NT2/D1 (cell line): ENCODE measurements around the gene GNAQ.

ENCODE experiments used
- DNase-seq: peaks from one replicate; pipeline ENCODE4 v3.0.0-alpha.2; 2011; ENCODE audit warnings: low read depth, low spot score
- H3K27me3 ChIP-seq: 2 replicates; pipeline ENCODE4 v1.6.0; 2011; ENCODE audit warnings: mild to moderate bottlenecking; ENCODE audit not compliant: insufficient read length, insufficient read depth
- H3K36me3 ChIP-seq: 2 replicates; pipeline ENCODE4 v1.6.1; 2011; ENCODE audit warnings: mild to moderate bottlenecking, low read length, mixed read lengths; ENCODE audit not compliant: insufficient read depth, insufficient read length
- H3K4me1 ChIP-seq: 2 replicates; pipeline ENCODE4 v1.5.1; 2011; ENCODE audit not compliant: insufficient read depth, insufficient read length
- H3K4me3 ChIP-seq: 2 replicates; pipeline ENCODE4 v1.5.1; 2011; ENCODE audit warnings: low read depth; ENCODE audit not compliant: insufficient read length
- H3K9ac ChIP-seq: 2 replicates; pipeline ENCODE4 v1.6.0; 2011; ENCODE audit warnings: low read depth; ENCODE audit not compliant: insufficient read length
- H3K9me3 ChIP-seq: 2 replicates; pipeline ENCODE4 v1.5.1; 2011; ENCODE audit warnings: mild to moderate bottlenecking, low read length; ENCODE audit not compliant: insufficient read depth
- SUZ12 ChIP-seq: IDR thresholded peaks from 2 replicates; pipeline ENCODE4 v1.6.1; 2011; ENCODE audit not compliant: insufficient read length, insufficient read depth; ENCODE audit errors: extremely low read depth
- YY1 ChIP-seq: IDR thresholded peaks from 2 replicates; pipeline ENCODE4 v1.6.1; 2011; ENCODE audit not compliant: insufficient read length, insufficient read depth
- ZNF274 ChIP-seq: IDR thresholded peaks from 2 replicates; pipeline ENCODE4 v1.6.1; 2011; ENCODE audit warnings: mild to moderate bottlenecking, low read depth, low read length

Gene GNAQ

GRCh38 chr9:77807846-77808750 lies 223.5 kb downstream of the GNAQ start:
- TF ChIP-seq YY1 = no peak
- TF ChIP-seq SUZ12 = no peak
- TF ChIP-seq ZNF274 = no peak
- no peaks in the 10 kb centered on the region for H3K27me3 ChIP-seq
- H3K9ac ChIP-seq = no peak overlapping the region
- H3K4me1 ChIP-seq = no peaks in the 10 kb centered on the region
- DNase-seq = no peak
- no peaks in the 10 kb centered on the region for H3K36me3 ChIP-seq
- no peaks in the 10 kb centered on the region for H3K9me3 ChIP-seq
- H3K4me3 ChIP-seq = no peak overlapping the region

DNA sequence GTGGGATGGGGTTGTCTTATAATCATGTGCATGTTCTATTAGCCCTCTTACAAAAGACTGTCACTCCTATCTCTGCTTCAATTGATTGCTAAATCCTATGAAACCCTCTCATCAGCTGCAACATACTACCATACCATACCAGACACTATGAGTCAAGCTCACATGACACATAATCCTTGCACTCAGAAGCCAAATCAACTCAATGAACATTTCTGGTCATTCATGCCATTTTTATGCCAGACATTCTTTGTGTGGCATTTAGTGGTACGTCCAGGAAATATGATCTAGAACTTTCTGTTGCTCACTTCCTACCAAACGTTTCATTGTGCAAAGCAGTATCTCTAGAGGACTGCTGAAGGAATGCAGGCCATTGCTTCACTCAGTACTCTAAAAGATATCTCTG lies 224.3 kb downstream of the GNAQ start:
- Histone ChIP-seq H3K9ac (no peak overlapping the region), H3K27me3 (no peaks in the 10 kb centered on the region)
- DNase-seq = no peak

GRCh38 chr9:77806741-77807140 lies 224.9 kb downstream of the GNAQ start:
- Histone ChIP-seq H3K36me3 (no peaks in the 10 kb centered on the region), H3K9ac (no peak overlapping the region)

More for the DNA sequence above, 224.3 kb downstream of the GNAQ start:
- no peaks in the 10 kb centered on the region for H3K36me3 ChIP-seq
- no peaks in the 10 kb centered on the region for H3K9me3 ChIP-seq
- no peaks in the 10 kb centered on the region for H3K4me1 ChIP-seq
- no peak overlapping the region for H3K4me3 ChIP-seq
- TF ChIP-seq YY1 (no peak), ZNF274 (no peak), SUZ12 (no peak)

DNA sequence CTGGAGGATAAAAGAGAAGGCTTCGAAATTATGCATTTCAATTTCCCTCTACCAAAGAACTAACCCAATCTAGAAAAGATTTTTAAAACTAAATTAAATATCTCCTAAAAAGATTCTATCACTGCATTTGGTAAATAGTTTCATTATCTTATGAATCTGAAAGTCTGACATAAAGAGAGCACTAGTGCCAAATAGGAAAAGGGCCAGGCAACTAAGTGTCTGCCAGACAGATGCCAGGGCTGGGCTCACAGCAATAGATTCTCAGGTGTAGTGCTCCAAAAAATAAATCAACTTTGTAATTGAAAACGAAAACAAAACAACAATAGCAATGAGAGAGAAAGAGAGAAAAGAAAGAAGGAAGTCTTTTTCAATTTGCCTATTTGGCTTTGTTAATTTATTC lies 225.8 kb downstream of the GNAQ start:
- Histone ChIP-seq H3K4me1 (no peaks in the 10 kb centered on the region), H3K4me3 (no peak overlapping the region), H3K36me3 (no peaks in the 10 kb centered on the region), H3K27me3 (no peaks in the 10 kb centered on the region), H3K9me3 (no peaks in the 10 kb centered on the region), H3K9ac (no peak overlapping the region)
- TF ChIP-seq SUZ12 (no peak), YY1 (no peak)
- DNase-seq = no peak

More at GRCh38 chr9:77806741-77807140, 224.9 kb downstream of the GNAQ start:
- Histone ChIP-seq H3K4me1 (no peaks in the 10 kb centered on the region), H3K4me3 (no peak overlapping the region), H3K9me3 (no peaks in the 10 kb centered on the region), H3K27me3 (no peaks in the 10 kb centered on the region)
- TF ChIP-seq SUZ12 = no peak
- no peak for TF ChIP-seq YY1
- TF ChIP-seq ZNF274 = no peak
- no peak for DNase-seq

GRCh38 chr9:77803423-77803822 lies 228.2 kb downstream of the GNAQ start:
- DNase-seq = no peak
- Histone ChIP-seq H3K9ac (no peak overlapping the region), H3K27me3 (no peaks in the 10 kb centered on the region), H3K4me3 (no peak overlapping the region), H3K4me1 (no peaks in the 10 kb centered on the region), H3K9me3 (no peaks in the 10 kb centered on the region), H3K36me3 (no peaks in the 10 kb centered on the region)
- TF ChIP-seq ZNF274 (no peak), YY1 (no peak), SUZ12 (no peak)

- no peak overlapping the region for H3K4me3 ChIP-seq
- no peaks in the 10 kb centered on the region for H3K27me3 ChIP-seq
- H3K36me3 ChIP-seq = no peaks in the 10 kb centered on the region
- TF ChIP-seq SUZ12 = no peak
- TF ChIP-seq ZNF274 = no peak
- no peak for TF ChIP-seq YY1
- no peaks in the 10 kb centered on the region for H3K4me1 ChIP-seq
- no peak overlapping the region for H3K9ac ChIP-seq
- H3K9me3 ChIP-seq = no peaks in the 10 kb centered on the region
- no peak for DNase-seq
Observed at GRCh38 chr9:77802515-77803293, 228.9 kb downstream of the GNAQ start.

GRCh38 chr9:77802064-77802463 lies 229.5 kb downstream of the GNAQ start:
- no peaks in the 10 kb centered on the region for H3K36me3 ChIP-seq
- H3K9ac ChIP-seq = no peak overlapping the region
- H3K27me3 ChIP-seq = no peaks in the 10 kb centered on the region
- TF ChIP-seq ZNF274 (no peak), SUZ12 (no peak), YY1 (no peak)
- H3K4me1 ChIP-seq = no peaks in the 10 kb centered on the region
- H3K9me3 ChIP-seq = no peaks in the 10 kb centered on the region
- no peak for DNase-seq
- no peak overlapping the region for H3K4me3 ChIP-seq
